Left lobe of liver (tissue), 1 donor: ENCODE measurements around the gene TAS2R7. TPM values are rescaled to one million over a fixed set of nuclear protein-coding genes. Genes with fewer than 3 reads are reported as not detected.

Experiments
- total RNA-seq: library from RNA; stranded (reverse); gene quantifications from one replicate; pipeline ENCODE4 v1.2.1, GENCODE V29; 2021
- donor health status: DM: no; HTN: yes; CAD: no.

The TAS2R7 gene
- total RNA-seq, 1 donor from 2014 or later, result not detected

Other genes starting within 250 kb of the TAS2R7 start
- 8.4 TPM for gene MAGOHB, start 189.0 kb downstream of the TAS2R7 start, total RNA-seq
- not detected for gene STYK1, start 128.6 kb downstream of the TAS2R7 start, total RNA-seq
- gene YBX3, start 79.3 kb downstream of the TAS2R7 start, total RNA-seq, result 16.7 TPM
- gene TAS2R8, start 4.7 kb upstream of the TAS2R7 start, total RNA-seq, result not detected
- gene TAS2R9, start 7.5 kb upstream of the TAS2R7 start, total RNA-seq, result not detected
- gene TAS2R10, start 23.7 kb upstream of the TAS2R7 start, total RNA-seq, result not detected
- 0.48 TPM for gene PRR4, start 46.8 kb upstream of the TAS2R7 start, total RNA-seq
- 3.9 TPM for gene PRH1, start 81.6 kb upstream of the TAS2R7 start, total RNA-seq
- gene TAS2R13, start 106.9 kb upstream of the TAS2R7 start, total RNA-seq, result 0.35 TPM
- not detected for gene PRH2, start 126.6 kb upstream of the TAS2R7 start, total RNA-seq
- 0.73 TPM for gene TAS2R14, start 136.6 kb upstream of the TAS2R7 start, total RNA-seq
- 0.60 TPM for gene TAS2R50, start 184.3 kb upstream of the TAS2R7 start, total RNA-seq
- 0.45 TPM for gene TAS2R20, start 195.7 kb upstream of the TAS2R7 start, total RNA-seq
- gene TAS2R19, start 220.0 kb upstream of the TAS2R7 start, total RNA-seq, result 0.78 TPM
- 1.0 TPM for gene TAS2R31, start 228.8 kb upstream of the TAS2R7 start, total RNA-seq